ENCODE data around the gene B4GALNT3. TPM values are rescaled to one million over a fixed set of nuclear protein-coding genes. Genes with fewer than 3 reads are reported as not detected.

B4GALNT3 gene
- total and polyA plus RNA-seq, 2 of the 13 experiments (the other 11 are each of a cell fraction or from before 2014, with no cell fraction given) = 3.2 to 4.4 TPM

GRCh38 chr12:575948-576614 is 116.3 kb downstream of the B4GALNT3 start (continued):
- TF ChIP-seq, protein P1, sequence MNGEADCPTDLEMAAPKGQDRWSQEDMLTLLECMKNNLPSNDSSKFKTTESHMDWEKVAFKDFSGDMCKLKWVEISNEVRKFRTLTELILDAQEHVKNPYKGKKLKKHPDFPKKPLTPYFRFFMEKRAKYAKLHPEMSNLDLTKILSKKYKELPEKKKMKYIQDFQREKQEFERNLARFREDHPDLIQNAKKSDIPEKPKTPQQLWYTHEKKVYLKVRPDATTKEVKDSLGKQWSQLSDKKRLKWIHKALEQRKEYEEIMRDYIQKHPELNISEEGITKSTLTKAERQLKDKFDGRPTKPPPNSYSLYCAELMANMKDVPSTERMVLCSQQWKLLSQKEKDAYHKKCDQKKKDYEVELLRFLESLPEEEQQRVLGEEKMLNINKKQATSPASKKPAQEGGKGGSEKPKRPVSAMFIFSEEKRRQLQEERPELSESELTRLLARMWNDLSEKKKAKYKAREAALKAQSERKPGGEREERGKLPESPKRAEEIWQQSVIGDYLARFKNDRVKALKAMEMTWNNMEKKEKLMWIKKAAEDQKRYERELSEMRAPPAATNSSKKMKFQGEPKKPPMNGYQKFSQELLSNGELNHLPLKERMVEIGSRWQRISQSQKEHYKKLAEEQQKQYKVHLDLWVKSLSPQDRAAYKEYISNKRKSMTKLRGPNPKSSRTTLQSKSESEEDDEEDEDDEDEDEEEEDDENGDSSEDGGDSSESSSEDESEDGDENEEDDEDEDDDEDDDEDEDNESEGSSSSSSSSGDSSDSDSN (CRISPR knock-in tag; IDR thresholded peaks at IDR 0.05) = peak; percentile 80
- TF ChIP-seq EEA1 (CRISPR knock-in tag; IDR thresholded peaks at IDR 0.05; ENCODE audit: borderline replicate concordance) (0 out of 2 replicates have a peak, but pooled peaks have one; percentile 60), HOXA9 (CRISPR knock-in tag; IDR thresholded peaks at IDR 0.05; ENCODE audit: borderline replicate concordance) (peak; percentile 66; the same call in 1 of the 2 replicates), TCF7L2 (IDR thresholded peaks at IDR 0.05; ENCODE audit: low read depth, low read length) (no peak), ZMYM2 (CRISPR knock-in tag; IDR thresholded peaks at IDR 0.05) (peak; percentile 94), ZNF20 (CRISPR knock-in tag; IDR thresholded peaks at IDR 0.05) (0 out of 2 replicates have a peak, but pooled peaks have one; percentile 50), SYNCRIP (IDR thresholded peaks at IDR 0.05; ENCODE audit: insufficient read depth, low read depth, low read length) (no peak), TERF1 (CRISPR knock-in tag; IDR thresholded peaks at IDR 0.05) (peak; percentile 60; the same call in 1 of the 2 replicates)
- TF ChIP-seq, protein P2, sequence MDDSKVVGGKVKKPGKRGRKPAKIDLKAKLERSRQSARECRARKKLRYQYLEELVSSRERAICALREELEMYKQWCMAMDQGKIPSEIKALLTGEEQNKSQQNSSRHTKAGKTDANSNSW (CRISPR knock-in tag; IDR thresholded peaks at IDR 0.05; ENCODE audit: borderline replicate concordance) = no peak
- TF ChIP-seq, protein P3, sequence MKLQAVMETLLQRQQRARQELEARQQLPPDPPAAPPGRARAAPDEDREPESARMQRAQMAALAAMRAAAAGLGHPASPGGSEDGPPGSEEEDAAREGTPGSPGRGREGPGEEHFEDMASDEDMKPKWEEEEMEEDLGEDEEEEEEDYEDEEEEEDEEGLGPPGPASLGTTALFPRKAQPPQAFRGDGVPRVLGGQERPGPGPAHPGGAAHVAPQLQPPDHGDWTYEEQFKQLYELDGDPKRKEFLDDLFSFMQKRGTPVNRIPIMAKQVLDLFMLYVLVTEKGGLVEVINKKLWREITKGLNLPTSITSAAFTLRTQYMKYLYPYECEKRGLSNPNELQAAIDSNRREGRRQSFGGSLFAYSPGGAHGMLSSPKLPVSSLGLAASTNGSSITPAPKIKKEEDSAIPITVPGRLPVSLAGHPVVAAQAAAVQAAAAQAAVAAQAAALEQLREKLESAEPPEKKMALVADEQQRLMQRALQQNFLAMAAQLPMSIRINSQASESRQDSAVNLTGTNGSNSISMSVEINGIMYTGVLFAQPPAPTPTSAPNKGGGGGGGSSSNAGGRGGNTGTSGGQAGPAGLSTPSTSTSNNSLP (IDR thresholded peaks at IDR 0.05; ENCODE audit: low read depth, low read length) = no peak; the same call in 1 of the 2 replicates
- TF ChIP-seq, protein P4, sequence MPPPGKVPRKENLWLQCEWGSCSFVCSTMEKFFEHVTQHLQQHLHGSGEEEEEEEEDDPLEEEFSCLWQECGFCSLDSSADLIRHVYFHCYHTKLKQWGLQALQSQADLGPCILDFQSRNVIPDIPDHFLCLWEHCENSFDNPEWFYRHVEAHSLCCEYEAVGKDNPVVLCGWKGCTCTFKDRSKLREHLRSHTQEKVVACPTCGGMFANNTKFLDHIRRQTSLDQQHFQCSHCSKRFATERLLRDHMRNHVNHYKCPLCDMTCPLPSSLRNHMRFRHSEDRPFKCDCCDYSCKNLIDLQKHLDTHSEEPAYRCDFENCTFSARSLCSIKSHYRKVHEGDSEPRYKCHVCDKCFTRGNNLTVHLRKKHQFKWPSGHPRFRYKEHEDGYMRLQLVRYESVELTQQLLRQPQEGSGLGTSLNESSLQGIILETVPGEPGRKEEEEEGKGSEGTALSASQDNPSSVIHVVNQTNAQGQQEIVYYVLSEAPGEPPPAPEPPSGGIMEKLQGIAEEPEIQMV (CRISPR knock-in tag; IDR thresholded peaks at IDR 0.05; ENCODE audit: low read depth) = peak; percentile 75; the same call in 1 of the 2 replicates
- TF ChIP-seq, protein P5, sequence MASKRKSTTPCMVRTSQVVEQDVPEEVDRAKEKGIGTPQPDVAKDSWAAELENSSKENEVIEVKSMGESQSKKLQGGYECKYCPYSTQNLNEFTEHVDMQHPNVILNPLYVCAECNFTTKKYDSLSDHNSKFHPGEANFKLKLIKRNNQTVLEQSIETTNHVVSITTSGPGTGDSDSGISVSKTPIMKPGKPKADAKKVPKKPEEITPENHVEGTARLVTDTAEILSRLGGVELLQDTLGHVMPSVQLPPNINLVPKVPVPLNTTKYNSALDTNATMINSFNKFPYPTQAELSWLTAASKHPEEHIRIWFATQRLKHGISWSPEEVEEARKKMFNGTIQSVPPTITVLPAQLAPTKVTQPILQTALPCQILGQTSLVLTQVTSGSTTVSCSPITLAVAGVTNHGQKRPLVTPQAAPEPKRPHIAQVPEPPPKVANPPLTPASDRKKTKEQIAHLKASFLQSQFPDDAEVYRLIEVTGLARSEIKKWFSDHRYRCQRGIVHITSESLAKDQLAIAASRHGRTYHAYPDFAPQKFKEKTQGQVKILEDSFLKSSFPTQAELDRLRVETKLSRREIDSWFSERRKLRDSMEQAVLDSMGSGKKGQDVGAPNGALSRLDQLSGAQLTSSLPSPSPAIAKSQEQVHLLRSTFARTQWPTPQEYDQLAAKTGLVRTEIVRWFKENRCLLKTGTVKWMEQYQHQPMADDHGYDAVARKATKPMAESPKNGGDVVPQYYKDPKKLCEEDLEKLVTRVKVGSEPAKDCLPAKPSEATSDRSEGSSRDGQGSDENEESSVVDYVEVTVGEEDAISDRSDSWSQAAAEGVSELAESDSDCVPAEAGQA (IDR thresholded peaks at IDR 0.05; ENCODE audit: low read depth) = 0 out of 2 replicates have a peak, but pooled peaks have one; percentile 47
- TF ChIP-seq, protein P5 (CRISPR knock-in tag; IDR thresholded peaks at IDR 0.05; ENCODE audit: borderline replicate concordance) = no peak
